Measurements from ENCODE around the gene ZSWIM1. TPM values are rescaled to one million over a fixed set of nuclear protein-coding genes. Genes with fewer than 3 reads are reported as not detected.

ZSWIM1 gene
- total and polyA plus RNA-seq, 2 of the 13 experiments (the other 11 are each of a cell fraction or from before 2014, with no cell fraction given): 9.5 to 11.7 TPM

DNA sequence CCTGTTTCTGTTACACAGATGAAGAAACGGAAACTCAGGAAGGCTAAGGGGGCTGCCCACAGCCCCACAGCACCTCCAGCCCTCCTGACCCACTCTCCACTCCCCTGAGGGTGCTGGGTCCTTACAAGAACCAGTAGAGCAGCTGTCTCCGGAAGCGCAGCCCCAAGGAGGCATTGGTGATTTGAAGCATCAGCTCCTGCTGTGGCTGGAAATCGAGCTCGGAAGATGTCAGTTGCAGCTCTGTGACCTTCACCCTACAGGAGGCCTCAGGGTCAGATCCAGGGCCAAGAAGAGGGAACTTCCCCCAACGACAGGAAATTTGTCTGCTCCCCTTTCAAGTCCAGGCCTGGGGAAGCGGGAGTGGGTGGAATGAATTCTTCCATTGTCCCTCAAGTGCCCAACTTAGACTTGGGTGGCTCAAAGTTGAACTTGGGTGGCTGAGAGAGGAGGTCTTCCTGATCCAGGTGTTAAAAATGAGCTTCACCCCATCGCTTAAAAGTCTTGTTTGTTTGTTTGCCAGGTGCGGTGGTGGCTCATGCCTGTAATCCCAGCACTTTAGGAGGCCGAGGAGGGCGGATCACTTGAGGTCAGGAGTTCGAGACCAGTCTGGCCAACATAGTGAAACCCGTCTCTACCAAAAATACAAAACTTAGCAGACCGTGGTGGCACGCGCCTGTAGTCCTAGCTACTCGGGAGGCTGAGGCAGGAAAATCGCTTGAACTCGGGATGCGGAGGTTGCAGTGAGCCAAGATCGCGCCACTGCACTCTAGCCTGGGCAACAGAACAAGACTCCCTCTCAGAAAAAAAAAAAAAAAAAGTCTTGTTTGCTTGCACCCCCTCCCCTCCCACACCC, 29.0 kb downstream of the ZSWIM1 start (continued):
- TF ChIP-seq, protein P1, sequence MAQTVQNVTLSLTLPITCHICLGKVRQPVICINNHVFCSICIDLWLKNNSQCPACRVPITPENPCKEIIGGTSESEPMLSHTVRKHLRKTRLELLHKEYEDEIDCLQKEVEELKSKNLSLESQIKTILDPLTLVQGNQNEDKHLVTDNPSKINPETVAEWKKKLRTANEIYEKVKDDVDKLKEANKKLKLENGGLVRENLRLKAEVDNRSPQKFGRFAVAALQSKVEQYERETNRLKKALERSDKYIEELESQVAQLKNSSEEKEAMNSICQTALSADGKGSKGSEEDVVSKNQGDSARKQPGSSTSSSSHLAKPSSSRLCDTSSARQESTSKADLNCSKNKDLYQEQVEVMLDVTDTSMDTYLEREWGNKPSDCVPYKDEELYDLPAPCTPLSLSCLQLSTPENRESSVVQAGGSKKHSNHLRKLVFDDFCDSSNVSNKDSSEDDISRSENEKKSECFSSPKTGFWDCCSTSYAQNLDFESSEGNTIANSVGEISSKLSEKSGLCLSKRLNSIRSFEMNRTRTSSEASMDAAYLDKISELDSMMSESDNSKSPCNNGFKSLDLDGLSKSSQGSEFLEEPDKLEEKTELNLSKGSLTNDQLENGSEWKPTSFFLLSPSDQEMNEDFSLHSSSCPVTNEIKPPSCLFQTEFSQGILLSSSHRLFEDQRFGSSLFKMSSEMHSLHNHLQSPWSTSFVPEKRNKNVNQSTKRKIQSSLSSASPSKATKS (CRISPR knock-in tag; IDR thresholded peaks at IDR 0.05): no peak
- no peak for TF ChIP-seq IKZF1 (IDR thresholded peaks at IDR 0.05)
- TF ChIP-seq, protein P2, sequence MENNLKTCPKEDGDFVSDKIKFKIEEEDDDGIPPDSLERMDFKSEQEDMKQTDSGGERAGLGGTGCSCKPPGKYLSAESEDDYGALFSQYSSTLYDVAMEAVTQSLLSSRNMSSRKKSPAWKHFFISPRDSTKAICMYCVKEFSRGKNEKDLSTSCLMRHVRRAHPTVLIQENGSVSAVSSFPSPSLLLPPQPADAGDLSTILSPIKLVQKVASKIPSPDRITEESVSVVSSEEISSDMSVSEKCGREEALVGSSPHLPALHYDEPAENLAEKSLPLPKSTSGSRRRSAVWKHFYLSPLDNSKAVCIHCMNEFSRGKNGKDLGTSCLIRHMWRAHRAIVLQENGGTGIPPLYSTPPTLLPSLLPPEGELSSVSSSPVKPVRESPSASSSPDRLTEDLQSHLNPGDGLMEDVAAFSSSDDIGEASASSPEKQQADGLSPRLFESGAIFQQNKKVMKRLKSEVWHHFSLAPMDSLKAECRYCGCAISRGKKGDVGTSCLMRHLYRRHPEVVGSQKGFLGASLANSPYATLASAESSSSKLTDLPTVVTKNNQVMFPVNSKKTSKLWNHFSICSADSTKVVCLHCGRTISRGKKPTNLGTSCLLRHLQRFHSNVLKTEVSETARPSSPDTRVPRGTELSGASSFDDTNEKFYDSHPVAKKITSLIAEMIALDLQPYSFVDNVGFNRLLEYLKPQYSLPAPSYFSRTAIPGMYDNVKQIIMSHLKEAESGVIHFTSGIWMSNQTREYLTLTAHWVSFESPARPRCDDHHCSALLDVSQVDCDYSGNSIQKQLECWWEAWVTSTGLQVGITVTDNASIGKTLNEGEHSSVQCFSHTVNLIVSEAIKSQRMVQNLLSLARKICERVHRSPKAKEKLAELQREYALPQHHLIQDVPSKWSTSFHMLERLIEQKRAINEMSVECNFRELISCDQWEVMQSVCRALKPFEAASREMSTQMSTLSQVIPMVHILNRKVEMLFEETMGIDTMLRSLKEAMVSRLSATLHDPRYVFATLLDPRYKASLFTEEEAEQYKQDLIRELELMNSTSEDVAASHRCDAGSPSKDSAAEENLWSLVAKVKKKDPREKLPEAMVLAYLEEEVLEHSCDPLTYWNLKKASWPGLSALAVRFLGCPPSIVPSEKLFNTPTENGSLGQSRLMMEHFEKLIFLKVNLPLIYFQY (CRISPR knock-in tag; IDR thresholded peaks at IDR 0.05; ENCODE audit: borderline replicate concordance): no peak
- no peak for TF ChIP-seq ZNF207 (IDR thresholded peaks at IDR 0.05; ENCODE audit: borderline replicate concordance)
- TF ChIP-seq, protein P3, sequence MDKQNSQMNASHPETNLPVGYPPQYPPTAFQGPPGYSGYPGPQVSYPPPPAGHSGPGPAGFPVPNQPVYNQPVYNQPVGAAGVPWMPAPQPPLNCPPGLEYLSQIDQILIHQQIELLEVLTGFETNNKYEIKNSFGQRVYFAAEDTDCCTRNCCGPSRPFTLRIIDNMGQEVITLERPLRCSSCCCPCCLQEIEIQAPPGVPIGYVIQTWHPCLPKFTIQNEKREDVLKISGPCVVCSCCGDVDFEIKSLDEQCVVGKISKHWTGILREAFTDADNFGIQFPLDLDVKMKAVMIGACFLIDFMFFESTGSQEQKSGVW (CRISPR knock-in tag; IDR thresholded peaks at IDR 0.05; ENCODE audit: borderline replicate concordance): no peak
- TF ChIP-seq, protein P4, sequence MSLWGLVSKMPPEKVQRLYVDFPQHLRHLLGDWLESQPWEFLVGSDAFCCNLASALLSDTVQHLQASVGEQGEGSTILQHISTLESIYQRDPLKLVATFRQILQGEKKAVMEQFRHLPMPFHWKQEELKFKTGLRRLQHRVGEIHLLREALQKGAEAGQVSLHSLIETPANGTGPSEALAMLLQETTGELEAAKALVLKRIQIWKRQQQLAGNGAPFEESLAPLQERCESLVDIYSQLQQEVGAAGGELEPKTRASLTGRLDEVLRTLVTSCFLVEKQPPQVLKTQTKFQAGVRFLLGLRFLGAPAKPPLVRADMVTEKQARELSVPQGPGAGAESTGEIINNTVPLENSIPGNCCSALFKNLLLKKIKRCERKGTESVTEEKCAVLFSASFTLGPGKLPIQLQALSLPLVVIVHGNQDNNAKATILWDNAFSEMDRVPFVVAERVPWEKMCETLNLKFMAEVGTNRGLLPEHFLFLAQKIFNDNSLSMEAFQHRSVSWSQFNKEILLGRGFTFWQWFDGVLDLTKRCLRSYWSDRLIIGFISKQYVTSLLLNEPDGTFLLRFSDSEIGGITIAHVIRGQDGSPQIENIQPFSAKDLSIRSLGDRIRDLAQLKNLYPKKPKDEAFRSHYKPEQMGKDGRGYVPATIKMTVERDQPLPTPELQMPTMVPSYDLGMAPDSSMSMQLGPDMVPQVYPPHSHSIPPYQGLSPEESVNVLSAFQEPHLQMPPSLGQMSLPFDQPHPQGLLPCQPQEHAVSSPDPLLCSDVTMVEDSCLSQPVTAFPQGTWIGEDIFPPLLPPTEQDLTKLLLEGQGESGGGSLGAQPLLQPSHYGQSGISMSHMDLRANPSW (CRISPR knock-in tag; IDR thresholded peaks at IDR 0.05; ENCODE audit: borderline replicate concordance): no peak
- TF ChIP-seq, protein P5, sequence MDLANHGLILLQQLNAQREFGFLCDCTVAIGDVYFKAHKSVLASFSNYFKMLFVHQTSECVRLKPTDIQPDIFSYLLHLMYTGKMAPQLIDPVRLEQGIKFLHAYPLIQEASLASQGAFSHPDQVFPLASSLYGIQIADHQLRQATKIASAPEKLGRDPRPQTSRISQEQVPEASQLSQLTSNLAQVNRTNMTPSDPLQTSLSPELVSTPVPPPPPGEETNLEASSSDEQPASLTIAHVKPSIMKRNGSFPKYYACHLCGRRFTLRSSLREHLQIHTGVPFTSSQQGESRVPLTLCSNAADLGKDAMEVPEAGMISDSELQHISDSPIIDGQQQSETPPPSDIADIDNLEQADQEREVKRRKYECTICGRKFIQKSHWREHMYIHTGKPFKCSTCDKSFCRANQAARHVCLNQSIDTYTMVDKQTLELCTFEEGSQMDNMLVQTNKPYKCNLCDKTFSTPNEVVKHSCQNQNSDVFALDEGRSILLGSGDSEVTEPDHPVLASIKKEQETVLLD (CRISPR knock-in tag; IDR thresholded peaks at IDR 0.05; ENCODE audit: low read depth): no peak
- TF ChIP-seq RXRB (CRISPR knock-in tag; IDR thresholded peaks at IDR 0.05; ENCODE audit: borderline replicate concordance): peak; percentile 88
- no peak for TF ChIP-seq HDAC6 (IDR thresholded peaks at IDR 0.05; ENCODE audit: low read depth, low read length)
- TF ChIP-seq XRCC5 (optimal IDR thresholded peaks at IDR 0.05; ENCODE audit: low read length): no peak
- TF ChIP-seq, protein P6, sequence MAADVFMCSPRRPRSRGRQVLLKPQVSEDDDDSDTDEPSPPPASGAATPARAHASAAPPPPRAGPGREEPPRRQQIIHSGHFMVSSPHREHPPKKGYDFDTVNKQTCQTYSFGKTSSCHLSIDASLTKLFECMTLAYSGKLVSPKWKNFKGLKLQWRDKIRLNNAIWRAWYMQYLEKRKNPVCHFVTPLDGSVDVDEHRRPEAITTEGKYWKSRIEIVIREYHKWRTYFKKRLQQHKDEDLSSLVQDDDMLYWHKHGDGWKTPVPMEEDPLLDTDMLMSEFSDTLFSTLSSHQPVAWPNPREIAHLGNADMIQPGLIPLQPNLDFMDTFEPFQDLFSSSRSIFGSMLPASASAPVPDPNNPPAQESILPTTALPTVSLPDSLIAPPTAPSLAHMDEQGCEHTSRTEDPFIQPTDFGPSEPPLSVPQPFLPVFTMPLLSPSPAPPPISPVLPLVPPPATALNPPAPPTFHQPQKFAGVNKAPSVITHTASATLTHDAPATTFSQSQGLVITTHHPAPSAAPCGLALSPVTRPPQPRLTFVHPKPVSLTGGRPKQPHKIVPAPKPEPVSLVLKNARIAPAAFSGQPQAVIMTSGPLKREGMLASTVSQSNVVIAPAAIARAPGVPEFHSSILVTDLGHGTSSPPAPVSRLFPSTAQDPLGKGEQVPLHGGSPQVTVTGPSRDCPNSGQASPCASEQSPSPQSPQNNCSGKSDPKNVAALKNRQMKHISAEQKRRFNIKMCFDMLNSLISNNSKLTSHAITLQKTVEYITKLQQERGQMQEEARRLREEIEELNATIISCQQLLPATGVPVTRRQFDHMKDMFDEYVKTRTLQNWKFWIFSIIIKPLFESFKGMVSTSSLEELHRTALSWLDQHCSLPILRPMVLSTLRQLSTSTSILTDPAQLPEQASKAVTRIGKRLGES (CRISPR knock-in tag; IDR thresholded peaks at IDR 0.05; ENCODE audit: borderline replicate concordance): no peak
- TF ChIP-seq SMAD9 (CRISPR knock-in tag; IDR thresholded peaks at IDR 0.05): no peak
- no peak for TF ChIP-seq ZNF367 (CRISPR knock-in tag; IDR thresholded peaks at IDR 0.05; ENCODE audit: borderline replicate concordance)
